ENCODE measurements around the gene NXPE3. TPM values are rescaled to one million over a fixed set of nuclear protein-coding genes. Genes with fewer than 3 reads are reported as not detected.

Gene NXPE3
- polyA plus RNA-seq, 3 donors = 5.4 to 9.1 (median 6.7) TPM

DNA sequence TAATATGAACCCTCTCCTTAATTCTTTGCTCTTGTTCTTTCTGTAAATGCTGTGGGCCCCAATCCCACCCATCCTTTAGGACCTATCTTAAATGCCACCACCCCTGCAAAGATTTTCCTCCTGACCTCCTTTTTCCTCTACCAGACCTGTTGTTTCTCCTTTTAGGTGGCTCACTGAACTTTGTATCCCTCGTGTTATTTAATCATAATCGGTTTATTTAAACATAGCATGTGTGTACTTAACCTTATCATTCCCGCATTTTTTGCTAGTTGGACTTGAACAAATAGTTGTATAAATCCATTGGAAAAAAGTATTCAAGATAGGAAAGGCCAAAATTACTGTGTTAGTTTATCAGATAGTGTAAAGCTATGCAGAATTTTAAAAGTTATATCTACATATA, 69.3 kb downstream of the NXPE3 start:
- DNase-seq (ENCODE audit: extremely low read depth in 1 of 11, low read depth in 9 of 11, low spot score in 4 of 11) = no peak

DNA sequence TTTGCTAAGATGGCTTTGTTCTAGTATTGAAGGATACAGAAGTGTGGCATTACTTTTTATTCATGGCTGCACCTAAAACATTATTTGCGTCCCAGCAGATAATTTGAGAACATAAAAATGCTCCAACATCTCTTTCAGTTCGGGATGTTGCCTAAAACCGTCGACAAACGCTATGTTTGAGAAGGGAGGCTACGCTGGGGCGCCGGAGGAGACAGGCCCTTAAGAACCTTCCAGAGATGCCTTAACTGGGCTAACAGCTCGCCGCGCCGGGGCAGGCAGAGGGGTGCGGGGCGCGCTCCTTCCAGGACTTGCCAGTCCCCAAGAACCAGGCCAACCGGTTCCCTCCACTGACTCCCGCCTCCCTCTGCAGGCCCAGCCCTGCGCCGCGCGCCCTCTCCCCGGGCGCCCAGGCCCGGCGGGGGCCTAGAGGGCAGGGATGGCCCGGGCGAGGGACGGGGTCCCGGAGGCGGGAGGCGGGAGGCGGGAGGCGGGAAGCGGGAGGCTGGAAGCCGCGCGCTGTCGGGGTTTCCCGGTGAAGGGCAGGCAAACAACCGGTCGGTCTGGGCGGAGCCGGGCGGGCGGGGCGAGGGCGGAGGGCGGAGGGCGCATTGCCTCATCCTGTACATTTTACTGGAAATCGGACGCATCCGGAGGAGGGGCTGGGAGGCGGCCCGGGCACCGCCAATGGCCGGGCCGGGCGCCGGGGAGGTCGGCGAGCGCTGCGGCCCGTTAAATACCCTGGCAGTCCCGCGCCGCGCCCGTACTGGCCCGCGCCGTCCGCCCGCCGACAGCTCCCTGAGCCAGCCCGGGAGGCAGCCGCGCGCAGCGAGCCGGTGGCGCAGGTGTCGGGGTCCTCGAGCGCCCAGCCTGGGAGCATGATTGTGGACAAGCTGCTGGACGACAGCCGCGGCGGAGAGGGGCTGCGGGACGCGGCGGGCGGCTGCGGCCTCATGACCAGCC, 70.0 kb downstream of the NXPE3 start, which contains the start of gene NFKBIZ:
Gene NFKBIZ, plus strand, starts transcription at position 761 of the 960 bp plus-strand sequence. Its CDS starts 115 bp downstream, at position 876.
- peak in 10 of 11 donors; percentile 58 to 90 (median 84) for DNase-seq (ENCODE audit: extremely low read depth in 1 of 11, low read depth in 9 of 11, low spot score in 4 of 11)

DNA sequence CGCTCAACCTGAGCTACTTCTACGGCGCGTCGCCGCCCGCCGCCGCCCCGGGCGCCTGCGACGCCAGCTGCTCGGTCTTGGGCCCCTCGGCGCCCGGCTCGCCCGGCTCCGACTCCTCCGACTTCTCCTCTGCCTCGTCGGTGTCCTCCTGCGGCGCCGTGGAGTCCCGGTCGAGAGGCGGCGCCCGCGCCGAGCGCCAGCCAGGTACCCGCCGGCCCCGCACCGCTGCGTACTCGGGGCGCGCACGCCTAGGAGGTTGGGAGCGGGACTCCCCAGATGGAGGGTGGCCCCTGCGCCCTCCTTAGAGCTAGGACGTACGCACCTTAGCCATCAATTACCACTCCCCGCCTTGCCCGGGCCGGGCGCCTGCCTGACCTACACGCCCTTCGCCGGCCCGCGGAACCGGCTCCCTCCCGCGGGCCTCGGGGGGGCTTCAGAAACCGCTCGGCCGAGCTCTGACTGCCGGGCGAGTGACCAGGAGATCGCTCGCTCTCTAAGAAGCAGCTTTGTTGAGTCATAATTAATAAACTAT, 70.8 kb downstream of the NXPE3 start:
- DNase-seq (ENCODE audit: extremely low read depth in 1 of 11, low read depth in 9 of 11, low spot score in 4 of 11) = peak in 3 of 11 donors; percentile 38 to 47 (median 39)

DNA sequence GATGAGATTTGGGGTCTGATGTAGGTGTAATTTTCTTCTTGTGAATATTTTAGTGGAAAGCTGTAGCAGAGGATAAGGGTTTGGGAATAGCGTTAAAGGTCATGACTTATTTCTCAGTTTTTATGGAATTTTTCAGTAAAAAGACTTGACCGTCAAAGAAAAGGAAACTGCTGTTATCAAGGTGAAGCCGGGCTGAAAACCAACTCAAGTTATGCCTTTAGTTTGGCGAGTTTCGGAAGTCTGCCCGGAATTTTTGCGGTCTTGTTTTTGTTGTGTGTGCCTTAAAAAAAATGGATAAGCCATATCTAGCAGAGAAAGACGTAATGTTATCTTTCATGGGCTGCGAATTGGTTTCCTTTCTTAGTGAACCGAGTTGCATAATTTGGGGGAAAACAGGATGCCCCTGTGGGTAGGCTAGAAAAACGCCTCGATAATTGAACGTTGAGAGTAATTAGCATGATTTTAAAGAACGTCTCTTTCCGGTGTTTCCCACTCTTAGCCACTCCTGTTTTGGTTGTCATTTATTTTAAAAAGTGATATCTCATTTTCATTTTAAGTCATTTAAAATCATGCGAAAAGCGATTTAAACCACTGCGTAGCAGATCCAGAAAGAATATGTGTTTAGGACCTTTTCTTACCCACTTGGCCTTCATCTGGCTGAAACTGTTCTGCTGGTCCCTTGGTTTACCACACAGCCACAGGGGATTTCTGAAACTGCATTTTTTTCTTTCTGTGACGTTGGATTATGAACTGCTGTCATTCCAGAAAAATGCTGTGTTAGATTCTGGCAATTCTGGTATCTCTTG, 71.4 kb downstream of the NXPE3 start:
- DNase-seq (ENCODE audit: extremely low read depth in 1 of 11, low read depth in 9 of 11, low spot score in 4 of 11) = peak in 2 of 11 donors; percentile 24 to 33

DNA sequence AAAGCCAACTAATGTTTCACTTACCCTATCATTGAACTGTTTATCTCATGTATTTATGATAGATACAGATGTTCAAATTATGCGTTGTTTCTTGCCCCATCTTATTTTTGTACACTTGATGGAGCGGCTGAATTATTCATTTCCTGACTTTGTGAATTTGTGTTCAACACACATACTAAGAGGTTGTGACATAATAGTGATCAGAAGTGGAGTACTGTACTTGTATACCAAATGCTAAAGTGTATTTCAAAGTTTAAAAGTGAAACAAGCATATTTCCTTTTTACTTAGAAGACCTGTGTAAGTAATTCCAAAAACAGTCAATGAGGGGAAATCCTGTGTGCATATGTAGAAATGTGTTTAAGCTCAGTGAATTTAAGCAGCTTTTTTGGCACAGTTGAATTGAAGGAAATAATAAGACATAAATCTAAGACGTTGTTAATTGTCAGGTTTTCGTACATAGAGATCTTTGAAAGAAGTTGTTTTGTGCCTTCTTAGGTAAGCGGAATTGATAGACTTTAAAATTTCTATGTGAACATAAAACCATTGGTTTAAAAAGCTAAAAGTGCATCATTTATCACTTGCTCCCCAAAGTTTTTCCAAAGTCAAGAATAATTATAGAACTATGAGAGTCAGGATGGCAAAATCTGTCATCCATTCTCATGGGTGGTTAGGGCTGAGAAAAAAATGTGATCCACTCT, 72.2 kb downstream of the NXPE3 start:
- DNase-seq (ENCODE audit: extremely low read depth in 1 of 11, low read depth in 9 of 11, low spot score in 4 of 11) = peak in 1 of 11 donors; percentile 15

DNA sequence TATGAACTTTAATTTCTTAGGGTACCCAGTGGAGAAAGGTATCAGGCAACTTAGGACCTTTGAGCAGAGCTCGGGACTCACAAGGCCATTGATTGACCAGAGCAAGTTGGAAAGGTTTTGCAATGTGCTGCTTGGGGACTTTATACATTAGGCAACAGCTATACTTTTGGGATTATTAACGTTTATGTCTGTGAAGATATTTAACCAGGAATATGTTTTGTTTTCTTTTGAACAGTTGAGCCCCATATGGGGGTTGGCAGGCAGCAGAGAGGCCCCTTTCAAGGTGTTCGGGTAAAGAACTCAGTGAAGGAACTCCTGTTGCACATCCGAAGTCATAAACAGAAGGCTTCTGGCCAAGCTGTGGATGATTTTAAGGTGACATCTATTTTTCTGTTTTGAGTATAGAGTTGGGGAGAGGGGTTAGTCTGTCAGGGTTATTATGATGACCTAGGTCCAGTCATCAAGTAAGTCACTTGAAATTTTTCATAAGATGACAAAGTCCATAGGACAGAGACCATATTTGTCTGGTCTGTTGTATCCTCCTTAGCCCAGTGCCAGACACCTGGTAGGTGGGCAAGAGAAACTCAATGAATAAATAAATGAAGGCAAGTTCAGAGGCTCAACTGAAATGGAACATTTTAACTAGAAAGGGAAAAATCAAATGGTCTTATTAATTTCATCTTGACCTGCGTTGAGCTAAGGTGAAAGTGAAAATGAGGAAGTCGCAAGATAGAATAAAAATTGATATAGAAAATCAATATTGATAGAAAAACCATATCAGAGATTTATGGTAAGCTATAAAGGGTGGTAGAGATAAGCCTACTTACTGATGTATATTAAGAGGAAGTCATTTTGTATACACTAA, 73.1 kb downstream of the NXPE3 start:
- DNase-seq (ENCODE audit: extremely low read depth in 1 of 11, low read depth in 9 of 11, low spot score in 4 of 11) = no peak

DNA sequence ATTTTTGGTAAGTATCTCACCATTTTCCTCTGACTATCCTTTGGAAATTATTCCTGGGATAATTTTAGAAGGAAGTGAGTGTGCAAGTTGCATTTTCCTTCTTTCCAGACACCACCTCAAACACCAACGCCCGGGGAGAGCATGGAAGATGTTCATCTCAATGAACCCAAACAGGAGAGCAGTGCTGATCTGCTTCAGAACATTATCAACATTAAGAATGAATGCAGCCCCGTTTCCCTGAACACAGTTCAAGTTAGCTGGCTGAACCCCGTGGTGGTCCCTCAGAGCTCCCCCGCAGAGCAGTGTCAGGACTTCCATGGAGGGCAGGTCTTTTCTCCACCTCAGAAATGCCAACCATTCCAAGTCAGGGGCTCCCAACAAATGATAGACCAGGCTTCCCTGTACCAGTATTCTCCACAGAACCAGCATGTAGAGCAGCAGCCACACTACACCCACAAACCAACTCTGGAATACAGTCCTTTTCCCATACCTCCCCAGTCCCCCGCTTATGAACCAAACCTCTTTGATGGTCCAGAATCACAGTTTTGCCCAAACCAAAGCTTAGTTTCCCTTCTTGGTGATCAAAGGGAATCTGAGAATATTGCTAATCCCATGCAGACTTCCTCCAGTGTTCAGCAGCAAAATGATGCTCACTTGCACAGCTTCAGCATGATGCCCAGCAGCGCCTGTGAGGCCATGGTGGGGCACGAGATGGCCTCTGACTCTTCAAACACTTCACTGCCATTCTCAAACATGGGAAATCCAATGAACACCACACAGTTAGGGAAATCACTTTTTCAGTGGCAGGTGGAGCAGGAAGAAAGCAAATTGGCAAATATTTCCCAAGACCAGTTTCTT, 74.2 kb downstream of the NXPE3 start:
- DNase-seq (ENCODE audit: extremely low read depth in 1 of 11, low read depth in 9 of 11, low spot score in 4 of 11) = no peak

DNA sequence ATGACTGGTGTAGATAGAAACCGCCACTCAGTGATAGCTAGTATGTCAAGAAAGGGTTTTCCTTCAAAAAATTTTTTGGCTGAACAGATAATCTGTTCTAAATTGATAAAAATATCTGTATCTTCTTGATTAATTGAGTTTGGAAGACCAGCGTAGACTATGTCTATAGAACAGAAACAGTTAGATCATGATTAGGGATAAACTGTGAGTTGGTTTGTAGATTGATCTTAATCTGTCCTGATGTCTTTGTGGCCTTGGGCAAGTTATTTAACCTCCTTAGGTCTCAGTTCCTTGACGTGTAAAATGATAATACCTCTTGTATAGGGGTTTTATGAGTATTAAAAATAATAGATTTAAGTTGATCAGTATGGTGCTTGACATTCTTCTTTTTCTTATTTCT, 75.0 kb downstream of the NXPE3 start:
- DNase-seq (ENCODE audit: extremely low read depth in 1 of 11, low read depth in 9 of 11, low spot score in 4 of 11) = no peak

DNA sequence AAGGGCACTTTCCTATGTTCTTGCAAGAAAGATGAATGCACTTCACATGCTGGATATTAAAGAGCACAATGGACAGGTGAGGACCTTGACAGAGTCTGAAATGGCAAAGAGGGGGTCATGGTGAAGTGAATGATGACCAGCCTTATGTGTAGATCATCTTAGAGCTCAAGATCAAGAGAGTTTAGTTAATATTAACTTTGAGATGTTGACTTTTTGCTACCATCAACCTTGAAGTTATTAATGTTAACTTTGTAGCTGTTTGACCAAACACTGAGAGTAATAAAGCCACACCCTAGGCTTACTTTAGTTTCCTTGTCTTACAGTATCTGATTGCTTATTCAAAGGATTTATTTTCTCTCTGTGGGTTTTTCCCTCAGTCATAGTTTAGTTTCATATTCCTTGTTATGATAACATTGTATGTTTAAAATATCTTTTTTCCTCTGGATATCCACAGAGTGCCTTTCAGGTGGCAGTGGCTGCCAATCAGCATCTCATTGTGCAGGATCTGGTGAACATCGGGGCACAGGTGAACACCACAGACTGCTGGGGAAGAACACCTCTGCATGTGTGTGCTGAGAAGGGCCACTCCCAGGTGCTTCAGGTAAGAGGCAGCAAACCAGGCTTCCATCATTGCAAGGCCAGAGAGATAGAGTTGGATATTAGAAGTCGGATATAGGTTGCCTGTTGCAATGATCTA, 75.7 kb downstream of the NXPE3 start:
- no peak for DNase-seq (ENCODE audit: extremely low read depth in 1 of 11, low read depth in 9 of 11, low spot score in 4 of 11)

DNA sequence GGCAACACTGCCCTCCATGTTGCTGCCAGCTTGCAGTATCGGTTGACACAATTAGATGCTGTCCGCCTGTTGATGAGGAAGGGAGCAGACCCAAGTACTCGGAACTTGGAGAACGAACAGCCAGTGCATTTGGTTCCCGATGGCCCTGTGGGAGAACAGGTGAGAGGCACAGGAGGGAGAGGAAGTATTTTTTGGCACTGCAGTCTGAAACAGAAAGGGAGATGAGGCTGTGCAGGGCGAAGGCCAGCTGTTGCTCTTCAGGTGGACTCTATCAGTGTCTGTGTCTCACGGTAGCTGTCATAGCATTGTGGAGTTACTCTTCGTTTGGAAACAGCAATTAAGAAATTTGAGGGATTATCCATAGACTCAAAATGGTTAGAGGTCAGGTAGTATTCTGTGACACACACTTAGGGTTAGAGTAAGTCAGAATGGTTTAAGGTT, 78.3 kb downstream of the NXPE3 start:
- no peak for DNase-seq (ENCODE audit: extremely low read depth in 1 of 11, low read depth in 9 of 11, low spot score in 4 of 11)

DNA sequence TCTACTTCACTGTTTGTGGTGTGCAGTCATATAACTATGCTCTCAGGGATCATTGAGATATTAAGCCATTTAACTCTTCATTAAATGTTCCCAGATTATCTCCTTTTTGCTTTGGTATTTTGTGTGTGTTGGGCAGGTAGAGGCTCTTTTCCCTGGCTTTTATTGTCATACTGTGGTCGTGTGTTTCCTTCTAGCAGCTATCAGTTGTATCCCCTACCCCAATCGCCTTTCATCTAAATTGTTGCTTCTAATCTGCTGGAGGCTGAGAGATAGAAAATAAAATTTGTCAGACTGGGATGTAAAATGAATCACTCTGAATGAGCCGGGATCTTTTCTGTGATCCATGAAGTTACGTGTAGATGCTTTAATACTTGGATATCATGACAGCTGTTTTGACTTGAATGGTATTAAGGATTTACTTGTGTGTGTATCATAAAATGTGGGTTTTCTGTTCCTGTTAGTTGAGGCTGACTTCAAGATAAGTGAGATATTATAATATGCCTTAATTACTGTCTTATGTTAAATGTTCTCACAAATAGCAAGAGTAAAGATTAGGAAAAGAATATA, 79.5 kb downstream of the NXPE3 start:
- no peak for DNase-seq (ENCODE audit: extremely low read depth in 1 of 11, low read depth in 9 of 11, low spot score in 4 of 11)

DNA sequence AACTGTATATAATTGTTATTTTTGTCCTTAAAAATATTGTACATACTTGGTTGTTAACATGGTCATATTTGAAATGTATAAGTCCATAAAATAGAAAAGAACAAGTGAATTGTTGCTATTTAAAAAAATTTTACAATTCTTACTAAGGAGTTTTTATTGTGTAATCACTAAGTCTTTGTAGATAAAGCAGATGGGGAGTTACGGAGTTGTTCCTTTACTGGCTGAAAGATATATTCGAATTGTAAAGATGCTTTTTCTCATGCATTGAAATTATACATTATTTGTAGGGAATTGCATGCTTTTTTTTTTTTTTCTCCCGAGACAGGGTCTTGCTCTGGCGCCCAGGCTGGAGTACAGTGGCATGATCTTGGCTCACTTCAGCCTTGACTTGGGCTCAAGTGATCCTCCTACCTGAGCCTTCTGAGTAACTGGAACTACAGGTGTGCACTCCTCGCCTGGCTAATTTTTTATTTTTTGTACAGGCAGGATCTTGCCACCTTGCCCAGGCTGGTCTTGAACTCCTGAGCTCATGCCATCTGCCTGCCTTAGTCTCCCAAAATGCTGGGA, 81.0 kb downstream of the NXPE3 start:
- DNase-seq (ENCODE audit: extremely low read depth in 1 of 11, low read depth in 9 of 11, low spot score in 4 of 11) = no peak

DNA sequence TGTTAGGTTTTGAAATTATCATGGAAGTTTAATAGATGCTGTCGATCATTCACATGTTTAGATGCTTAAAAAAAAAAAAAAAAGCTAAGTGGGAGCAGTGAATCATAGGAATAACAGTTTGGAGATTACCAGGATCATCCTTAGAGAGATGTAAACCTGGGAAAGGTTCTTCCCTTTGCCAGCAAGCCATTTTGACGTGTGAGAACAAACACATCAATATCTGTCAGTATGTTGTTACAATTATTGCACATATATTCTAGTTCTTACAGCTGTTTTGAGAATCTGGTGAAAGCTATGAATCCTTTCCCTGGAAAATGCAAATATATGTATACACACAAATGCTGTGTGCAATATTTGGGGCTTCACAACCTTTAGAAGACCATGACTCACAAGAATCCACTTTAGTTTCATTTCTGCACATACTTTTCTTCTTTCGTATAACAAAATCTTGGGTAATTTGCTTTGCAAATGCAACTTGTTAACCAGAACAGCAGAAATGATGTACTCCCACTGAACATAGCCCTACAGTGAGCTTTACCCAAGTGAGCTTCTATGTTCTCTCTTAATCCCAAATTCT, 82.3 kb downstream of the NXPE3 start:
- DNase-seq (ENCODE audit: extremely low read depth in 1 of 11, low read depth in 9 of 11, low spot score in 4 of 11) = no peak

DNA sequence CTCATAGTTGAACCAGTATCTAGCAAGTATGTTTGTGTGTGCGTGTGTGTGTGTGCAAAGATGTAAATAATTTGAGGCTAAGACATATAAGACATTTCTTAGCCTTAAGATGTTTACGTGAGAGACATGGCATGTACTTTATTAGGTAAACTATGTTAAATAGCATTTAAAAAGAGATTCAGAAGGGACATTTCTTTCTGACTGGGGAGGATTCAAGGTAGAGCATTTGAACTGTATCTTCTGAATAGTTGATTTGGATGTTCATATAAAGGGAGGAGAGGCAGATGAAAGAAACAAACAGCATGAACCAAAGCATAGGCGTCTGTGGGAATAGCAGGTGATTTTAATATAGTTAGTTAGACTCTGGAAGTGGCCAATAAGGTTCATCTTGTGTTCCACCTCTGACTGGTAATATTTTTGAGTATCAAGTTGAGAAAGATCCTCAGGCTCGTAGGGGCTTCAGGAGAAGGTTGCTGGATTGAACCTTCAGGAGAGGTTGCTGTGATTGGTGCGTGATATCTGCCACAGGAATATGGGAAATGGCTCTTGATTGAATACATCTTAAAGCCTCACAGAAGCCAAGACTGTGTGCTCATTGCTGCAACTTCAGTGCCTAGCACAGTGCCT, 82.9 kb downstream of the NXPE3 start:
- no peak for DNase-seq (ENCODE audit: extremely low read depth in 1 of 11, low read depth in 9 of 11, low spot score in 4 of 11)

Data from renal cortex interstitium (tissue), 11 donors.